Measurements from ENCODE around the gene KLHL17.
A peak's percentile ranks its signal among the peaks of the same experiment; 100 is the strongest.

Gene KLHL17

DNA sequence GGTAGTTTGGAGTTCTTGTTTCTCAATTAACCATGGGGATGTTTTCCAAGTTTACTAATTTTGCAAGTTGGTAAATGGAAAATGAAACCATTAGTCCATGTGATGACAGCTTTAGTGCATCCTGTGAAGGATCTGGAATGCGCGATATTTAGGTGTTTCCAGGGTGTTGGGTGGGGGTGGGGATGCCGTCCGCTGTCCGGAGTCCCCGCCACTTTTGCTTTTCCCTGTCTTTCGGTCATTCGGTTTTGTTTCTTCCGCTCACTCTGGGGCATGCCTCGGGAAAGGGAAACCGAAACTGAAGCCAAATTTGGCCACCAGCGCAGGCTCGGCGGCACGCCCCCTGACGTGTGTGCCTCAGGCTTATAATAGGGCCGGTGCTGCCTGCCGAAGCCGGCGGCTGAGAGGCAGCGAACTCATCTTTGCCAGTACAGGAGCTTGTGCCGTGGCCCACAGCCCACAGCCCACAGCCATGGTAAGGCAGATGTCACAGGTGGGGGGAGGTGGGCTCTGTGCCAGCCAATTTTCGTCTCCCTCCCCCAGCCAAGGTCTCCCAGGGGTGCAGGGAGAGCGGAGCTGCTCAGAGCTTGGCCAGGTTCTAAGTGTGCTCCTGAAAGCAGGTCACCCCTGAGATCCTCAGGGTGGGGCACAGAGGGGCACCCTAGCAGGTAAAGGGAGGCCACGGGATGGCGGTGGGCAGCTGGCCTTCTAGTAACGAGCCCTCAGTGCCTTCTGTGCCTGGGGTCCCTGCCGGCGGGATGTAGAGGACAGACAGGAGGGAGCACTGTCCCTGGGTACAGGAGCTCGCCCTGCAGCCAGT lies 52.9 kb downstream of the KLHL17 start, which contains the start of gene ISG15:
Gene ISG15 (plus strand): TSS at position 393 of the 817 bp plus-strand sequence. CDS start 77 bp downstream, at position 470.
- H3K4me3 ChIP-seq (ENCODE audit: low read depth, low read length) = peak within 1 kb of the TSS; percentile 78
- TF ChIP-seq, protein P1, sequence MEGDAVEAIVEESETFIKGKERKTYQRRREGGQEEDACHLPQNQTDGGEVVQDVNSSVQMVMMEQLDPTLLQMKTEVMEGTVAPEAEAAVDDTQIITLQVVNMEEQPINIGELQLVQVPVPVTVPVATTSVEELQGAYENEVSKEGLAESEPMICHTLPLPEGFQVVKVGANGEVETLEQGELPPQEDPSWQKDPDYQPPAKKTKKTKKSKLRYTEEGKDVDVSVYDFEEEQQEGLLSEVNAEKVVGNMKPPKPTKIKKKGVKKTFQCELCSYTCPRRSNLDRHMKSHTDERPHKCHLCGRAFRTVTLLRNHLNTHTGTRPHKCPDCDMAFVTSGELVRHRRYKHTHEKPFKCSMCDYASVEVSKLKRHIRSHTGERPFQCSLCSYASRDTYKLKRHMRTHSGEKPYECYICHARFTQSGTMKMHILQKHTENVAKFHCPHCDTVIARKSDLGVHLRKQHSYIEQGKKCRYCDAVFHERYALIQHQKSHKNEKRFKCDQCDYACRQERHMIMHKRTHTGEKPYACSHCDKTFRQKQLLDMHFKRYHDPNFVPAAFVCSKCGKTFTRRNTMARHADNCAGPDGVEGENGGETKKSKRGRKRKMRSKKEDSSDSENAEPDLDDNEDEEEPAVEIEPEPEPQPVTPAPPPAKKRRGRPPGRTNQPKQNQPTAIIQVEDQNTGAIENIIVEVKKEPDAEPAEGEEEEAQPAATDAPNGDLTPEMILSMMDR (IDR thresholded peaks at IDR 0.05; ENCODE audit: borderline replicate concordance, insufficient read depth, low read depth, low read length) = no peak

DNA sequence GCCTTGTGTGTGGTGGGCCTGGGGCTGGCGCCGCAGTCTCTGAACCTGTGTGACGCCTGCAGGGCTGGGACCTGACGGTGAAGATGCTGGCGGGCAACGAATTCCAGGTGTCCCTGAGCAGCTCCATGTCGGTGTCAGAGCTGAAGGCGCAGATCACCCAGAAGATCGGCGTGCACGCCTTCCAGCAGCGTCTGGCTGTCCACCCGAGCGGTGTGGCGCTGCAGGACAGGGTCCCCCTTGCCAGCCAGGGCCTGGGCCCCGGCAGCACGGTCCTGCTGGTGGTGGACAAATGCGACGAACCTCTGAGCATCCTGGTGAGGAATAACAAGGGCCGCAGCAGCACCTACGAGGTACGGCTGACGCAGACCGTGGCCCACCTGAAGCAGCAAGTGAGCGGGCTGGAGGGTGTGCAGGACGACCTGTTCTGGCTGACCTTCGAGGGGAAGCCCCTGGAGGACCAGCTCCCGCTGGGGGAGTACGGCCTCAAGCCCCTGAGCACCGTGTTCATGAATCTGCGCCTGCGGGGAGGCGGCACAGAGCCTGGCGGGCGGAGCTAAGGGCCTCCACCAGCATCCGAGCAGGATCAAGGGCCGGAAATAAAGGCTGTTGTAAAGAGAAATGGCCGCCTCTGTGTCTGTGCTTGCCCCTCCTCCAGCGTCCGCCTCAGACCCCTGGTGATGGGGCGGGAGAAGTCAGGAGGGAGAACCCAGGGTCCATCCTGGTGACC lies 53.7 kb downstream of the KLHL17 start:
- peak overlapping the region; percentile 78 for H3K4me3 ChIP-seq (ENCODE audit: low read depth, low read length)
- TF ChIP-seq, protein P1 (IDR thresholded peaks at IDR 0.05; ENCODE audit: borderline replicate concordance, insufficient read depth, low read depth, low read length) = no peak

GRCh38 chr1:1014799-1015681 lies 54.7 kb downstream of the KLHL17 start:
- TF ChIP-seq, protein P1 (IDR thresholded peaks at IDR 0.05; ENCODE audit: borderline replicate concordance, insufficient read depth, low read depth, low read length) = peak; percentile 50; the same call in 1 of the 2 replicates
- H3K4me3 ChIP-seq (ENCODE audit: low read depth, low read length) = no peak overlapping the region

Data from GM12875 (cell line).